ENCODE data around the gene SLC38A4.

DNA sequence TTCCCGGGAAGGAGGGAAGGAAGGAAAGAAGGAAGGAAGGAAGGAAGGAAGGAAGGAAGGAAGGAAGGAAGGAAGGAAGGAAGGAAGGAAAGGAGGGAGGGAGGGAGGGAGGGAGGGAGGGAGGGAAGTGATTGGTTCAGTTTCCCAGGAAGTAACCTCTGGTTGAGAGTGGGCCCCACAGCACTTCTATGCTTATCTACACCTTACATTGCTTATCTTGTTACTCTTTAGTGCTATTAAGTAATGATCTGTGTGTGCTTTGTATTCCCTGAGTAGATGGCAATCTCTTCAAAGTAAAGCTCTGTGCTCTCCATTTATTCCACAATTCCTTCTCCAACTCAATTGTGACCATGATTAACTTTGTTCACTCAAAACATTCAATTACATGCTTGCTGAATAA is 74.6 kb downstream of the SLC38A4 start:
- TF ChIP-seq, protein P1, sequence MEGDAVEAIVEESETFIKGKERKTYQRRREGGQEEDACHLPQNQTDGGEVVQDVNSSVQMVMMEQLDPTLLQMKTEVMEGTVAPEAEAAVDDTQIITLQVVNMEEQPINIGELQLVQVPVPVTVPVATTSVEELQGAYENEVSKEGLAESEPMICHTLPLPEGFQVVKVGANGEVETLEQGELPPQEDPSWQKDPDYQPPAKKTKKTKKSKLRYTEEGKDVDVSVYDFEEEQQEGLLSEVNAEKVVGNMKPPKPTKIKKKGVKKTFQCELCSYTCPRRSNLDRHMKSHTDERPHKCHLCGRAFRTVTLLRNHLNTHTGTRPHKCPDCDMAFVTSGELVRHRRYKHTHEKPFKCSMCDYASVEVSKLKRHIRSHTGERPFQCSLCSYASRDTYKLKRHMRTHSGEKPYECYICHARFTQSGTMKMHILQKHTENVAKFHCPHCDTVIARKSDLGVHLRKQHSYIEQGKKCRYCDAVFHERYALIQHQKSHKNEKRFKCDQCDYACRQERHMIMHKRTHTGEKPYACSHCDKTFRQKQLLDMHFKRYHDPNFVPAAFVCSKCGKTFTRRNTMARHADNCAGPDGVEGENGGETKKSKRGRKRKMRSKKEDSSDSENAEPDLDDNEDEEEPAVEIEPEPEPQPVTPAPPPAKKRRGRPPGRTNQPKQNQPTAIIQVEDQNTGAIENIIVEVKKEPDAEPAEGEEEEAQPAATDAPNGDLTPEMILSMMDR (conservative IDR thresholded peaks at IDR 0.05; ENCODE audit: low read length): no peak
- TF ChIP-seq EZH2phosphoT487 (IDR thresholded peaks at IDR 0.05; ENCODE audit: borderline replicate concordance): no peak
